Fibroblast of the aortic adventitia (primary cell): ENCODE results near the gene TNN. TPM values are rescaled to one million over a fixed set of nuclear protein-coding genes. Genes with fewer than 3 reads are reported as not detected.
A peak's percentile ranks its signal among the peaks of the same experiment; 100 is the strongest.

Experiments used
- DNase-seq: peaks from one replicate; pipeline ENCODE4 v3.0.0-alpha.2; 2010; ENCODE audit warnings: low read depth
- H3K4me3 ChIP-seq: 2 replicates; pipeline ENCODE4 v1.5.1; 2011; ENCODE audit warnings: low read depth, mild to moderate bottlenecking, control low read depth, low read length, moderate library complexity
- CTCF ChIP-seq: IDR thresholded peaks from 2 replicates; pipeline ENCODE4 v1.5.1; 2011; ENCODE audit warnings: mild to moderate bottlenecking, low read length, control low read depth, inconsistent platforms; ENCODE audit not compliant: insufficient read depth
- total RNA-seq: library from RNA; depleted of rRNA; stranded (reverse); fragments of >200 nt; gene quantifications from 2 replicates; pipeline ENCODE4 v1.2.3, GENCODE V29; 2012; ENCODE audit warnings: low replicate concordance

TNN gene
- total RNA-seq, 1 donor, result not detected

- no peak for DNase-seq
- TF ChIP-seq CTCF, result no peak
- H3K4me3 ChIP-seq, result no peak overlapping the region
These were observed 97.1 kb downstream of the TNN start for GRCh38 chr1:175164751-175165150.

- DNase-seq, result no peak
- H3K4me3 ChIP-seq, result no peak overlapping the region
- TF ChIP-seq CTCF, result no peak
These were observed 99.1 kb downstream of the TNN start for GRCh38 chr1:175166746-175167145.

GRCh38 chr1:175167861-175168260 is 100.2 kb downstream of the TNN start:
- no peak for DNase-seq
- no peak overlapping the region for H3K4me3 ChIP-seq
- TF ChIP-seq CTCF, result no peak

GRCh38 chr1:175168782-175169181 is 101.1 kb downstream of the TNN start:
- no peak overlapping the region for H3K4me3 ChIP-seq
- DNase-seq, result no peak
- TF ChIP-seq CTCF, result no peak

GRCh38 chr1:175169286-175170018 is 101.8 kb downstream of the TNN start:
- DNase-seq, result peak; percentile 14
- no peak overlapping the region for H3K4me3 ChIP-seq
- TF ChIP-seq CTCF, result no peak

GRCh38 chr1:175171036-175171913 is 103.6 kb downstream of the TNN start:
- H3K4me3 ChIP-seq, result no peak overlapping the region
- TF ChIP-seq CTCF, result no peak
- no peak for DNase-seq
